ENCODE measurements around the gene BEST1.
"Not testable (repeated sequence)": the region's sequence is repeated elsewhere in the genome, so short reads cannot be mapped to it uniquely, and the experiment has no call there.

The BEST1 gene

DNA sequence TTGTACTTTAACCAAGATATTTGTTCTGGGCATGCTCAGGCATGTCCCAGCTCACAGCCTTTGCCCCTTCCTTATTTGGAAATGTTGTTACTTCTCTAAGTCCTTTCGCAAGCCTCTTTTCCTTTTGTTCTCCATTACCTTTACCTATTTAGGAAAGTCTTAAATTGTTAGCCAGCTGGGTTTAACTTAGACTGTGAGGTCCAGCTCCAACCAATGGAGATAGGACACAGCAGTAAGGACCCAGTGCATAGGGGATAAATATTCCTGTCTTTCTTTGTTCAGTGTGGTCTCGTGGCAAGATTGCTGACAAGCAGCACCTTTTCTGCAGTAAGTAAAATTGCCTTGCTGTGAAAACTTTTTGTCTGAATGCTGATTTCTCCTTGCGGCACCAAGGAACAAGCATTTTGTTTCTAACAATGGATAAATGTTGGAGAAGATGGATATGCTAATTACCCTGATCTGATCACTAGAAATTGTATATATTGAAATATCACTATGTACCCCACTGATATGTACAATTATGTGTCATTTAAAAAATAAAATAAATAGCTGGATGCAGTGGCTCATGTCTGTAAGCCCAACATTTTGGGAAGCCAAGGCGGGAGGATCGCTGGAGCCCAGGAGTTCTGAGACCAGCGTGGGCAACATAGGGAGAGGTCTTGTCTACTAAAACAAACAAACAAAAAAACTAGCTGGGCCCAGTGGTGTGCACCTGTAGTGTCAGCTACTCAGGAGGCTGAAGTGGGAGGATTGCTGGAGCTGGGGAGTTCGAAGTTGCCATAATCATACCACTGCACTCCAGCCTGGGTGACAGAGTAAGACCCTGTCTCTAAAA lies 49.2 kb downstream of the BEST1 start:
- Histone ChIP-seq H3K9me2 (replicated peaks; ENCODE audit: insufficient read depth, low read length) (no peaks in the 10 kb centered on the region), H3K4me3 (ENCODE audit: low read length) (no peak overlapping the region), H4K20me1 (ENCODE audit: insufficient read depth, low read length) (no peaks in the 10 kb centered on the region), H3K4me2 (ENCODE audit: low read depth, low read length) (no peak overlapping the region), H3K27me3 (replicated peaks; ENCODE audit: insufficient read depth, low read length) (no peaks in the 10 kb centered on the region), H3K4me1 (ENCODE audit: low read length) (no peaks in the 10 kb centered on the region), H2AFZ (ENCODE audit: low read length) (no peak overlapping the region), H3F3A (ENCODE audit: insufficient read depth, low read length) (no peaks in the 10 kb centered on the region), H3K27ac (ENCODE audit: low read length) (no peak overlapping the region), H3K79me2 (ENCODE audit: low read length) (no peaks in the 10 kb centered on the region), H3K36me3 (replicated peaks; ENCODE audit: insufficient read depth, low read length) (no peaks in the 10 kb centered on the region), H3K9me3 (replicated peaks; ENCODE audit: insufficient read depth, low read length) (no peaks in the 10 kb centered on the region), H3K9ac (ENCODE audit: low read length) (no peak overlapping the region)
- TF ChIP-seq EZH2phosphoT487 (IDR thresholded peaks at IDR 0.05; ENCODE audit: low read length) (no peak), EZH2 (optimal IDR thresholded peaks at IDR 0.05; ENCODE audit: low read depth, low read length) (no peak), CTCF (IDR thresholded peaks at IDR 0.05; ENCODE audit: low read length) (no peak)
- DNase-seq, result no peak

- H3K9ac ChIP-seq (ENCODE audit: low read length), result no peak overlapping the region
- no peak for DNase-seq
- H3K36me3 ChIP-seq (replicated peaks; ENCODE audit: insufficient read depth, low read length), result no peaks in the 10 kb centered on the region
- H3F3A ChIP-seq (ENCODE audit: insufficient read depth, low read length), result no peaks in the 10 kb centered on the region
- no peaks in the 10 kb centered on the region for H3K9me2 ChIP-seq (replicated peaks; ENCODE audit: insufficient read depth, low read length)
- no peaks in the 10 kb centered on the region for H3K27me3 ChIP-seq (replicated peaks; ENCODE audit: insufficient read depth, low read length)
- no peaks in the 10 kb centered on the region for H3K79me2 ChIP-seq (ENCODE audit: low read length)
- no peak for TF ChIP-seq CTCF (IDR thresholded peaks at IDR 0.05; ENCODE audit: low read length)
- no peak for TF ChIP-seq EZH2 (optimal IDR thresholded peaks at IDR 0.05; ENCODE audit: low read depth, low read length)
- TF ChIP-seq EZH2phosphoT487 (IDR thresholded peaks at IDR 0.05; ENCODE audit: low read length), result no peak
- no peaks in the 10 kb centered on the region for H4K20me1 ChIP-seq (ENCODE audit: insufficient read depth, low read length)
- H3K4me3 ChIP-seq (ENCODE audit: low read length), result no peak overlapping the region
- no peak overlapping the region for H3K4me2 ChIP-seq (ENCODE audit: low read depth, low read length)
- no peaks in the 10 kb centered on the region for H3K9me3 ChIP-seq (replicated peaks; ENCODE audit: insufficient read depth, low read length)
- H2AFZ ChIP-seq (ENCODE audit: low read length), result no peak overlapping the region
- H3K27ac ChIP-seq (ENCODE audit: low read length), result no peak overlapping the region
- H3K4me1 ChIP-seq (ENCODE audit: low read length), result no peaks in the 10 kb centered on the region
These were observed 50.6 kb downstream of the BEST1 start for GRCh38 chr11:62000539-62001446.

- no peaks in the 10 kb centered on the region for H4K20me1 ChIP-seq (ENCODE audit: insufficient read depth, low read length)
- H2AFZ ChIP-seq (ENCODE audit: low read length), result no peak overlapping the region
- no peak overlapping the region for H3K27ac ChIP-seq (ENCODE audit: low read length)
- H3K4me2 ChIP-seq (ENCODE audit: low read depth, low read length), result no peak overlapping the region
- no peak overlapping the region for H3K4me3 ChIP-seq (ENCODE audit: low read length)
- H3K27me3 ChIP-seq (replicated peaks; ENCODE audit: insufficient read depth, low read length), result peaks cover 3% of the 10 kb centered on the region; the same call in 1 of the 2 replicates
- no peak for DNase-seq
- H3K36me3 ChIP-seq (replicated peaks; ENCODE audit: insufficient read depth, low read length), result no peaks in the 10 kb centered on the region
- no peak for TF ChIP-seq CTCF (IDR thresholded peaks at IDR 0.05; ENCODE audit: low read length)
- no peak for TF ChIP-seq EZH2 (optimal IDR thresholded peaks at IDR 0.05; ENCODE audit: low read depth, low read length)
- TF ChIP-seq EZH2phosphoT487 (IDR thresholded peaks at IDR 0.05; ENCODE audit: low read length), result no peak
- H3K79me2 ChIP-seq (ENCODE audit: low read length), result no peaks in the 10 kb centered on the region
- no peak overlapping the region for H3K9ac ChIP-seq (ENCODE audit: low read length)
- H3K4me1 ChIP-seq (ENCODE audit: low read length), result no peaks in the 10 kb centered on the region
- H3K9me2 ChIP-seq (replicated peaks; ENCODE audit: insufficient read depth, low read length), result no peaks in the 10 kb centered on the region
- H3K9me3 ChIP-seq (replicated peaks; ENCODE audit: insufficient read depth, low read length), result no peaks in the 10 kb centered on the region
- H3F3A ChIP-seq (ENCODE audit: insufficient read depth, low read length), result no peaks in the 10 kb centered on the region
These were observed 51.5 kb downstream of the BEST1 start for GRCh38 chr11:62001450-62002191.

- H3K9me3 ChIP-seq (replicated peaks; ENCODE audit: insufficient read depth, low read length); H4K20me1 ChIP-seq (ENCODE audit: insufficient read depth, low read length); H3K27ac ChIP-seq (ENCODE audit: low read length); DNase-seq; H3K4me1 ChIP-seq (ENCODE audit: low read length); H3K4me3 ChIP-seq (ENCODE audit: low read length); H3K4me2 ChIP-seq (ENCODE audit: low read depth, low read length); H3F3A ChIP-seq (ENCODE audit: insufficient read depth, low read length); H3K36me3 ChIP-seq (replicated peaks; ENCODE audit: insufficient read depth, low read length); H3K9ac ChIP-seq (ENCODE audit: low read length); H3K79me2 ChIP-seq (ENCODE audit: low read length); H3K27me3 ChIP-seq (replicated peaks; ENCODE audit: insufficient read depth, low read length); H2AFZ ChIP-seq (ENCODE audit: low read length); H3K9me2 ChIP-seq (replicated peaks; ENCODE audit: insufficient read depth, low read length): not testable (repeated sequence)
These were observed 52.1 kb downstream of the BEST1 start for GRCh38 chr11:62002283-62002682.
